Activated T-cell treated with anti-CD3 and anti-CD28 coated beads for 48 hours (primary cell): ENCODE results near the gene SPDL1.

ENCODE experiments used
- DNase-seq: peaks from one replicate; pipeline ENCODE4 v3.0.0-alpha.2; 2020; ENCODE audit warnings: low read depth

The SPDL1 gene

GRCh38 chr5:169631360-169631759, 47.8 kb downstream of the SPDL1 start:
- no peak for DNase-seq

- DNase-seq = no peak
These were observed 49.4 kb downstream of the SPDL1 start for GRCh38 chr5:169632946-169633345.

DNA sequence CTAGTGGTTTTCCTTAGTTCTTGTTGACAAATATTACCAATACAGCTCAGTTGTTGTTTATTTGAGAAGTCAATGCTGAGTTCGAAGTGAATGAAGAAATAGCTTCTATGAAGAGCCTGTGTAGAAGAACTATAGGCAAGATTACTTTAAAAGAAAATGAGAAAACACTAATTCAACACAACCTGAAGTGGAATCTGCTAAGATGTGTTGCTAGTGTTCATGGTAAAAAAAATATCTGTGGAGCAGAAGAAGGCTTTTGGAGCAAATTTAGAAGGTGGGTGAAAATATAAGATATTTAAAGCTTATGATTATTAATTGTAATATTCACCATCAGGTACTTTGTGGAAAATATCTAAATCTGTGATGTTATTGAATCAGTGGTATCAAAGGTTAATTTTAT, 51.0 kb downstream of the SPDL1 start:
- DNase-seq = no peak

DNA sequence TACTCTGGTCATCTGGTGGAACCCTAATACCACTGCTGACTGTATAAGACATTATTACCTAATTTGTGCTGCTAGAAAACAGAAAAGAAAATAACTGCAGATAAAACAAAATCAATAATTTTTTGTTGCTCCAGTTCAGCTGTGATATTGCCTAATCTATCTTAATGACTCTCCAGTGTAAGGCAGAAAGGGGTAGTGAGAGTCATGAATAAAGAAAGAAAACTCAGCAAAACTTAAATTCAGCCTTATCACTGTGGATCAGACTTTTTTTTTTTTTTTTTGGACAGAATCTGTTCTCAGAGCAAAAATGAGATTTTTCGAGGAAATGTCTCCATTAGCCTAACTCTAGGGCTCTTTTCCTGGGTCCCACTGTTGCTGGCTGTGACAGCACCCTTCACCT, 52.4 kb downstream of the SPDL1 start:
- DNase-seq = no peak

GRCh38 chr5:169636477-169637084, 53.0 kb downstream of the SPDL1 start:
- DNase-seq = no peak

DNA sequence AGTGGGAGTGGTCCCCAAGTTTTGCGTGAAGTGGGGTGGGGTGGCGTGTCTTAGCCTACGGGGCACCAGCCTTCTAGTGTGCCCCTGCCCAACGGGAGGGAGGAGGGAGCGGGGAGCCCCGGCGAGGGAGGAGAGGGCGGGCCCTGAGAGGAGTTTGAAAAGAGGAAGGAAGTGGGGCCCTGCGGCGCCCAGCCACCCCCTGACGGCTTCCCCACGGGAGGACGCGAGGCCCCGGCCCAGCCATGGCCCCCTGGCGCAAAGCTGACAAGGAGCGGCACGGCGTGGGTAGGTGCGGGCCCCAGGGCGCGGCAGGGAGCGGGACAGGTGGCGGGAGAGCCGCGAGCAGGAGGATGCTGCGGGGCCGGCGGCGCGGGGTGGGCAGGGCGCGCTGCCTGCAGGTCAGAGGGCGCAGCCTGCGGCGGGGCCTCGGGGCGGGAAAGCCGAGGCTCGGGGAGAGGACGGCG, 53.5 kb downstream of the SPDL1 start, which contains the start of gene DOCK2:
DOCK2 (plus strand) TSS at position 191 of the 464 bp plus-strand sequence; CDS start at position 243, 52 bp downstream.
- DNase-seq = peak; percentile 62

GRCh38 chr5:169637549-169638121, 54.1 kb downstream of the SPDL1 start:
- DNase-seq = peak; percentile 67

DNA sequence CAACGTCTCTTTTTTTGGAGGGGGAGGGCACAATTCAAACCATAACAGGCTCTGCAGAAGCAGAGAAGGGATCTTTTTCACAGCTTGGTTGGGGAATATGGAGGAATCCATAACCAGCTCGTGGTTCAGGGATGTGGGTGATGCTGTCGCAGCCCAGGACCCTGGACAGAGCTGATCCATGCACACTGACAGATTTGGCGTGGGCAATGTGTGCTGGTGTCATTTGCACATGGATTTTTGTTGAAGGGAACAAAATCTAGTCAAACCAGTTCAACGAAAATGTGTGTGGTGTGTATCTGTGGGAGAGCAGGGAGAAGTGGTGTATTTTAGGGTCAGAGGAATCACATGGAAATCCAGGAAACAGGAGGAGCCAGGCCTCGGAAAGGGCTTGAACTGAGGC, 57.7 kb downstream of the SPDL1 start:
- no peak for DNase-seq

- DNase-seq = no peak
These were observed 63.3 kb downstream of the SPDL1 start for GRCh38 chr5:169646856-169647255.

DNA sequence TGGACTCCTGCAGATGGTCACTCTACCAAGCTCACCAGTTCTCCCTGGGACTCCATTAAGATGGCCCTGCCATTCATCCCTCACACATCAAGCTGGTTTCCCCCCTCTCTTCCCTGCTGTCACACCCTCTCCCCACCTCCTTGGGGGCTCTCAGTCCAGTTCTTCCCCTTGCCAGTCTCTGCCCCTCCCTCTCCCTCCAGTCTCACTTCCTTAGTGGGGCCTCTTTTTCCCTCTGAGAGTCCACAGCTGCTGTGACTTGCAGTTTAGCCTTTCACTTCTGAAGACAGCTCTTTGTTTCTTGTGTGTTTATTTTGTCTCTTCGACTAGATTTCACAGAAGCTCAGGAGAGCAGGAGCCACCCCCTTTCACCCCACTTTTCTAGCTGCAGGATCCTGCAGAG, 64.0 kb downstream of the SPDL1 start:
- DNase-seq = no peak

GRCh38 chr5:169648725-169649310, 65.2 kb downstream of the SPDL1 start:
- no peak for DNase-seq

- no peak for DNase-seq
These were observed 65.9 kb downstream of the SPDL1 start for GRCh38 chr5:169649486-169649885.

GRCh38 chr5:169650701-169651331, 67.2 kb downstream of the SPDL1 start:
- DNase-seq = no peak

- no peak for DNase-seq
These were observed 68.0 kb downstream of the SPDL1 start for GRCh38 chr5:169651526-169651925.

DNA sequence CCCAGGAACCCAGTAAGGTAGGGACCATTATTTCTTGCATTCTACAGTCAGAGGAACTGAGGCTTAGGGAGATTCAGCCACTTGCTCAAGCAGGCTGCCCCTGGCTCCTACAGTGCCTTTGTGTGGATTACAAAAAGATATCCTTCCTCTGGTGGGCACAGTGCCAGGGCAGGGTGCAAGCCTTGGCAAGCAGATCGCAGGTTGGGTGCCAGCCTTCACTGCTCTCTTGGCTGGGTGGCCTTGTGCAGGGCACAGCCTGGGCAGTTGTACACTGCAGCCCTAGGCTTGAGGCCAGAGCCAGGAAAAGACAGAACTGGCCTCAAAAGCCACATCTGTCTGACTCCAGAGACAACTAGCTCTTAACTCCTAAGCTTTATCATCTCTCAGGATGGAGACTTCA, 68.5 kb downstream of the SPDL1 start:
- DNase-seq = no peak

DNA sequence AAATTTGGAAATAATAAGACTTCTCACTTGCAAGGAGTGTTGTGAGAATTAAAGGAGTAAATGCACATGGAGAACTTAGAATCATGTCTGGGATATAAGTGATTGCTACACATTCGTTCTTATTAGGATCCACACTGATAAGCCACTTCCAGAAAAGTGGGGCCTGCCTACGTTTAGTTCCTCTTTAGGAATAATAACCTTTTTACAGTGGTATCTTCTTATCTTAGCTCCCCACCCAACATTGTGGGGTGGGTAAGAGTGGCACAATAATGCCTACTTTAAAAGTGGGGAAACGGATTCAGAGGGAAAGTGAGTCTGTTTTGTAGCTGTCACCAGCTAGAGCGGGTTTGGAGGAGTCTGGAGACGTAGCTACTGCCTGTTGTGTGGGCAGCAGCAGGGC, 69.5 kb downstream of the SPDL1 start:
- DNase-seq = no peak
